Pancreas (tissue), 10 donors: ENCODE results near the gene DOCK3. TPM values are rescaled to one million over a fixed set of nuclear protein-coding genes. Genes with fewer than 3 reads are reported as not detected.
"Not testable (repeated sequence)": the region's sequence is repeated elsewhere in the genome, so short reads cannot be mapped to it uniquely, and the experiment has no call there.

Source experiments
- ATAC-seq, 4 donors: fragments of 200-7000 bp; cut with Tn5 transposase; one replicate each; pipeline versions ENCODE4 v1.8.0 to v1.9.1; 2020; ENCODE audit warnings: mild to moderate bottlenecking in 4 of 4, moderate library complexity in 4 of 4
- DNase-seq, 6 donors: peaks; one replicate each; pipeline ENCODE4 v3.0.0-alpha.2; 2020
- FAIRE-seq: peaks from 2 replicates; lab custom pipeline; 2012; peaks lifted over from hg19 to GRCh38; lab: Jason Lieb, UNC
- H3K27ac ChIP-seq, 4 donors: fragments of 200-600 bp; sonication (generic); 1 replicate in 3 of 4; 2 replicates in 1 of 4; pipeline versions ENCODE4 v1.5.0 to v1.8.0; 2020
- H3K27me3 ChIP-seq, 4 donors: fragments of 200-600 bp; one replicate each; pipeline ENCODE4 v1.8.0; 2021
- H3K36me3 ChIP-seq, 3 donors: fragments of 200-600 bp; sonication (generic) in 1 of 3; one replicate each; pipeline versions ENCODE4 v1.5.0 to v1.8.0; 2020 to 2021
- H3K4me1 ChIP-seq, 3 donors: fragments of 200-600 bp; one replicate each; pipeline ENCODE4 v1.8.0; 2021
- H3K4me3 ChIP-seq, 4 donors: fragments of 200-600 bp; sonication (generic) in 2 of 4; one replicate each; pipeline versions ENCODE4 v1.5.0 to v1.8.0; 2020 to 2021
- H3K9me3 ChIP-seq, 4 donors: fragments of 200-600 bp; one replicate each; pipeline ENCODE4 v1.8.0; 2021
- CTCF ChIP-seq, 4 donors: fragments of 200-600 bp; sonication (generic) in 3 of 4; IDR thresholded peaks; one replicate each; pipeline versions ENCODE4 v1.5.0 to v1.8.0; 2021; ENCODE audit warnings: antibody characterized with exemption in 4 of 4
- WGBS, 2 donors: extraction: QIAGEN DNeasy Blood & Tissue Kit; methylation state at CpG; one replicate each; pipeline ENCODE4 v1.1.7; 2013; 5-methylcytosine and 5-hydroxymethylcytosine counted together
- intact Hi-C, 3 donors: fragments of 100-400 bp; cut with DNase I; formaldehyde crosslinking; loops; one replicate each; pipeline versions ENCODE4 v1.11.1 to v1.14.2; 2022
- polyA plus RNA-seq, 2 donors: library from polyadenylated mRNA; stranded (reverse); fragments of 200-250 nt; gene quantifications; one replicate each; pipeline ENCODE4 v1.2.3, GENCODE V29; 2013
- total RNA-seq, 6 donors: library from RNA; stranded (reverse); fragmentation: NEBNext Ultra II Directional in 4 of 6; extraction: Animal tissue kit (Norgen Biotek cat#: 25700) in 4 of 6; gene quantifications; one replicate each; pipeline versions ENCODE4 v1.2.1 to v1.2.4, GENCODE V29; 2021 to 2023
- donor health status: healthy with polysubstance abuse.
- donor health status: DM: no; HTN: no; CAD: no; lungs with moderate emphysema.
- donor health status: DM: no; HTN: no; CAD: no.
- donor health status: control.
- donor health status: control.
- donor health status: Bipolar disorder and iron deficiency.
- donor health status: DM: yes; HTN: yes; CAD: no.
- donor health status: DM: no; HTN: no; CAD: no.
- donor health status: DM: no; HTN: no; CAD: no.
- donor health status: DM: yes; HTN: yes; CAD: no.

DOCK3 gene
- total and polyA plus RNA-seq, 8 donors, result 0.09 to 1.5 (median 0.36) TPM

GRCh38 chr3:51224843-51225242 lies 550.1 kb downstream of the DOCK3 start:
- WGBS, 2 donors, result 62 to 83% methylated on average over 1 of the region's 1 CpG

GRCh38 chr3:51242939-51243338 lies 568.2 kb downstream of the DOCK3 start:
- no peak for FAIRE-seq
- 51 to 58% methylated on average over 3 of the region's 3 CpGs for WGBS, 2 donors

More at GRCh38 chr3:51224843-51225242, 550.1 kb downstream of the DOCK3 start:
- DNase-seq (no peak), FAIRE-seq (no peak), ATAC-seq (no peak)
- no peak overlapping the region for H3K27ac ChIP-seq
- H3K4me1 ChIP-seq, result no peaks in the 10 kb centered on the region
- no peaks in the 10 kb centered on the region for H3K27me3 ChIP-seq
- no peak overlapping the region for H3K4me3 ChIP-seq
- intact Hi-C loops, result no loop called here
- H3K36me3 ChIP-seq, result no peaks in the 10 kb centered on the region
- H3K9me3 ChIP-seq, result no peaks in the 10 kb centered on the region
- no peak for TF ChIP-seq CTCF (IDR thresholded peaks at IDR 0.05)

GRCh38 chr3:51243924-51244323 lies 569.2 kb downstream of the DOCK3 start:
- Histone ChIP-seq H3K4me3 (no peak overlapping the region), H3K4me1 (no peaks in the 10 kb centered on the region), H3K36me3 (no peaks in the 10 kb centered on the region), H3K27me3 (no peaks in the 10 kb centered on the region), H3K9me3 (no peaks in the 10 kb centered on the region), H3K27ac (no peak overlapping the region)
- no peak for TF ChIP-seq CTCF (IDR thresholded peaks at IDR 0.05)
- no peak for FAIRE-seq
- no peak for DNase-seq
- ATAC-seq, result no peak
- intact Hi-C loops, result no loop called here

More at GRCh38 chr3:51242939-51243338, 568.2 kb downstream of the DOCK3 start:
- ATAC-seq (no peak), DNase-seq (no peak)
- Histone ChIP-seq H3K9me3 (no peaks in the 10 kb centered on the region), H3K27ac (no peak overlapping the region), H3K27me3 (no peaks in the 10 kb centered on the region), H3K4me3 (no peak overlapping the region), H3K36me3 (no peaks in the 10 kb centered on the region), H3K4me1 (no peaks in the 10 kb centered on the region)
- intact Hi-C loops, result no loop called here
- no peak for TF ChIP-seq CTCF (IDR thresholded peaks at IDR 0.05)

GRCh38 chr3:51245867-51246266 lies 571.1 kb downstream of the DOCK3 start:
- ATAC-seq (no peak), DNase-seq (no peak), FAIRE-seq (no peak)
- H3K9me3 ChIP-seq, result no peaks in the 10 kb centered on the region
- intact Hi-C loops, result no loop called here
- H3K4me3 ChIP-seq, result no peak overlapping the region
- no peaks in the 10 kb centered on the region for H3K36me3 ChIP-seq
- no peaks in the 10 kb centered on the region for H3K4me1 ChIP-seq
- TF ChIP-seq CTCF (IDR thresholded peaks at IDR 0.05), result no peak
- 53 to 62% methylated on average over 2 of the region's 2 CpGs for WGBS, 2 donors
- no peaks in the 10 kb centered on the region for H3K27me3 ChIP-seq
- H3K27ac ChIP-seq, result no peak overlapping the region

GRCh38 chr3:51257870-51258269 lies 583.1 kb downstream of the DOCK3 start:
- intact Hi-C loops, result no loop called here
- Histone ChIP-seq H3K36me3 (no peaks in the 10 kb centered on the region), H3K4me3 (no peak overlapping the region), H3K27ac (no peak overlapping the region), H3K27me3 (no peaks in the 10 kb centered on the region), H3K4me1 (no peaks in the 10 kb centered on the region), H3K9me3 (no peaks in the 10 kb centered on the region)
- ATAC-seq (no peak), FAIRE-seq (no peak), DNase-seq (no peak)
- 90 to 94% methylated on average over 1 of the region's 1 CpG for WGBS, 2 donors
- TF ChIP-seq CTCF (IDR thresholded peaks at IDR 0.05), result no peak

GRCh38 chr3:51264166-51264565 lies 589.4 kb downstream of the DOCK3 start:
- DNase-seq, H3K27ac ChIP-seq, ATAC-seq, H3K4me3 ChIP-seq, H3K36me3 ChIP-seq, H3K27me3 ChIP-seq, H3K9me3 ChIP-seq, intact Hi-C loops, H3K4me1 ChIP-seq, FAIRE-seq: not testable (repeated sequence)
- WGBS, 2 donors, result 75 to 78% methylated on average over 4 of the region's 4 CpGs
